Spleen (tissue), 11 donors: ENCODE results near the gene CHCHD6. TPM values are rescaled to one million over a fixed set of nuclear protein-coding genes. Genes with fewer than 3 reads are reported as not detected.

ENCODE experiments used
- DNase-seq: peaks from one replicate; pipeline ENCODE4 v3.0.0-alpha.2; 2020
- H3K27ac ChIP-seq, 8 donors: fragments of 200-600 bp; sonication (generic) in 7 of 8; 1 replicate in 4 of 8; 2 replicates in 4 of 8; pipeline versions ENCODE4 v1.5.0 to v1.8.0; 2016 to 2021; ENCODE audit warnings: inconsistent platforms in 4 of 8, mild to moderate bottlenecking in 4 of 8, moderate library complexity in 1 of 8
- H3K27me3 ChIP-seq, 7 donors: fragments of 200-600 bp; sonication (generic) in 6 of 7; replicated peaks in 1 of 7; 1 replicate in 4 of 7; 2 replicates in 3 of 7; pipeline versions ENCODE4 v1.5.0 to v1.8.0; 2016 to 2021; ENCODE audit warnings: inconsistent platforms in 3 of 7, mild to moderate bottlenecking in 1 of 7
- H3K36me3 ChIP-seq, 6 donors: fragments of 200-600 bp; sonication (generic) in 5 of 6; 1 replicate in 4 of 6; 2 replicates in 2 of 6; pipeline versions ENCODE4 v1.5.0 to v1.8.0; 2016 to 2021; ENCODE audit warnings: inconsistent platforms in 2 of 6
- H3K4me1 ChIP-seq, 6 donors: fragments of 200-600 bp; sonication (generic) in 5 of 6; 1 replicate in 3 of 6; 2 replicates in 3 of 6; pipeline versions ENCODE4 v1.5.0 to v1.8.0; 2016 to 2021; ENCODE audit warnings: inconsistent platforms in 3 of 6
- H3K4me3 ChIP-seq, 8 donors: fragments of 200-600 bp; sonication (generic) in 7 of 8; 1 replicate in 4 of 8; 2 replicates in 4 of 8; pipeline versions ENCODE4 v1.5.0 to v1.8.0; 2016 to 2021; ENCODE audit warnings: inconsistent platforms in 4 of 8, mild to moderate bottlenecking in 4 of 8, moderate library complexity in 2 of 8
- H3K9me3 ChIP-seq, 8 donors: fragments of 200-600 bp; sonication (generic) in 7 of 8; 1 replicate in 4 of 8; 2 replicates in 4 of 8; pipeline versions ENCODE4 v1.5.0 to v1.8.0; 2016 to 2021; ENCODE audit warnings: inconsistent platforms in 4 of 8
- POLR2A ChIP-seq, 3 donors: fragments of 450-650 bp; IDR thresholded peaks; one replicate each; pipeline ENCODE4 v1.5.1; 2017; ENCODE audit warnings: antibody characterized with exemption in 3 of 3, mild to moderate bottlenecking in 1 of 3
- POLR2AphosphoS5 ChIP-seq, 3 donors: sonication (generic); formaldehyde crosslinking; IDR thresholded peaks; one replicate each; pipeline ENCODE4 v1.5.1; 2017; ENCODE audit warnings: antibody characterized with exemption in 3 of 3
- WGBS, 5 donors: extraction: QIAGEN DNeasy Blood & Tissue Kit in 3 of 5; methylation state at CpG; one replicate each; pipeline versions ENCODE4 v1.1.5 to v1.1.7; 2013 to 2018; 5-methylcytosine and 5-hydroxymethylcytosine counted together
- intact Hi-C: fragments of 100-400 bp; cut with DNase I; formaldehyde crosslinking; loops from one replicate; pipeline ENCODE4 v1.15.0; 2023; ENCODE audit warnings: low total_unique reads
- polyA plus RNA-seq, 3 donors: library from polyadenylated mRNA; stranded (reverse); fragments of 200-250 nt; gene quantifications; one replicate each; pipeline ENCODE4 v1.2.1, GENCODE V29; 2013
- total RNA-seq, 7 donors: library from RNA; depleted of rRNA in 3 of 7; stranded (reverse); fragments of >200 nt in 3 of 7; fragmentation: NEBNext Ultra II Directional in 4 of 7; extraction: Animal tissue kit (Norgen Biotek cat#: 25700) in 4 of 7; gene quantifications; one replicate each; pipeline versions ENCODE4 v1.1.0 to v1.2.1, GENCODE V29; 2016 to 2021
- TF ChIP-seq, protein P1 (sequence below), 11 experiments: fragments of 200-600 bp in 7 of 11; fragments of 450-650 bp in 4 of 11; sonication (generic) in 4 of 11; IDR thresholded peaks in 8 of 11; conservative IDR thresholded peaks in 3 of 11; 1 replicate in 7 of 11; 2 replicates in 4 of 11; pipeline versions ENCODE4 v1.4.0 to v1.8.0; 2016 to 2021; ENCODE audit warnings: antibody characterized with exemption in 11 of 11, inconsistent platforms in 4 of 11, mild to moderate bottlenecking in 1 of 11
- donor health status: healthy with polysubstance abuse.
- donor health status: DM: no; HTN: no; CAD: no; lungs with moderate emphysema.
- donor health status: DM: no; HTN: no; CAD: no.
- donor health status: Bipolar disorder and iron deficiency.
- donor health status: healthy.
- donor health status: DM: no; HTN: no; CAD: no.
- donor health status: DM: yes; HTN: yes; CAD: no.

Gene CHCHD6
- total and polyA plus RNA-seq, 10 donors = 6.3 to 39.1 (median 11.8) TPM

DNA sequence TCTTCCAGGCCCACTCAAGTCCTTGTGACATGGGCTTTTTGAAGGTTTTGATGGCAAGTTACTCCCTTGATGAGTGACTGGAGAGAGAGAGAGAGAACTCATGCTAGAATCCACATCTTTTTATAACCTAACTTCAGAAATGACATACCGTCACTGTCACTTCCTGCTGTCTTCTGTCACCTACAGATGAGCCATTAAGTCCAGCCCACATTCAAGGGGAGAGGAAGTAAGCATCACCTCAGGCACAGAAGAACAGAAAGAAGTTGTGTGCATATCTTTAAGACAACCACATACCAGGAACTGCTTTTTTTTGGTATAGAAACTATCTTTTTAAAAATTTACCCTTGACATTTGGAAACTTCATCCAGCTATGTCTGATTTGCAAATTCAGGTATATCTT lies 32.5 kb upstream of the CHCHD6 start:
- no peaks in the 10 kb centered on the region for H3K36me3 ChIP-seq

DNA sequence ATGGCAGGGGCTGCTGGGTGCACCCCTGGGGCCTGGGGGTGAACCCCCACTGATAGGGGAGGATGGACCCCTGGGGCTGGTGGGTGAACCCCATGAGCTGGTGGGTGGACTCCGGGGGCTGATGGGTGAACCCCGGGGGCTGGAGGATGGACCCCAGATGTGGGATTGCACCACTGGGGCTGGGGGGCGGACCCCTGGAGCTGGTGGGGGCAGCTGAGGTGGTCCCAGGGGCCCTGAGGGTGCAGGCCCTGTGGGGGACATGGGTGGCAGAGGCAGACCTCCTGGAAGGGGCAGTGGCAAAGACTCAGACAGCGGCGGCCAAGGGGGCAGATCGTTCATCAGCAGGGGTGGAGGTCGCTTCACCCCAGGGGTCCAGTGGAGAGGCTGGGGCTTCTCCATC lies 31.7 kb upstream of the CHCHD6 start:
- peak; percentile 61 for DNase-seq
- peaks cover 0 to 10% (median 0%) of the 10 kb centered on the region in 7 donors for H3K27me3 ChIP-seq
- H3K4me3 ChIP-seq = no peak overlapping the region
- no peak for TF ChIP-seq POLR2A (IDR thresholded peaks at IDR 0.05)
- TF ChIP-seq POLR2AphosphoS5 (IDR thresholded peaks at IDR 0.05) = no peak
- TF ChIP-seq, protein P1, sequence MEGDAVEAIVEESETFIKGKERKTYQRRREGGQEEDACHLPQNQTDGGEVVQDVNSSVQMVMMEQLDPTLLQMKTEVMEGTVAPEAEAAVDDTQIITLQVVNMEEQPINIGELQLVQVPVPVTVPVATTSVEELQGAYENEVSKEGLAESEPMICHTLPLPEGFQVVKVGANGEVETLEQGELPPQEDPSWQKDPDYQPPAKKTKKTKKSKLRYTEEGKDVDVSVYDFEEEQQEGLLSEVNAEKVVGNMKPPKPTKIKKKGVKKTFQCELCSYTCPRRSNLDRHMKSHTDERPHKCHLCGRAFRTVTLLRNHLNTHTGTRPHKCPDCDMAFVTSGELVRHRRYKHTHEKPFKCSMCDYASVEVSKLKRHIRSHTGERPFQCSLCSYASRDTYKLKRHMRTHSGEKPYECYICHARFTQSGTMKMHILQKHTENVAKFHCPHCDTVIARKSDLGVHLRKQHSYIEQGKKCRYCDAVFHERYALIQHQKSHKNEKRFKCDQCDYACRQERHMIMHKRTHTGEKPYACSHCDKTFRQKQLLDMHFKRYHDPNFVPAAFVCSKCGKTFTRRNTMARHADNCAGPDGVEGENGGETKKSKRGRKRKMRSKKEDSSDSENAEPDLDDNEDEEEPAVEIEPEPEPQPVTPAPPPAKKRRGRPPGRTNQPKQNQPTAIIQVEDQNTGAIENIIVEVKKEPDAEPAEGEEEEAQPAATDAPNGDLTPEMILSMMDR (IDR thresholded peaks at IDR 0.05 in 8 of 11, conservative IDR thresholded peaks at IDR 0.05 in 3 of 11) = no peak
- H3K4me1 ChIP-seq = no peaks in the 10 kb centered on the region
- intact Hi-C loops = no loop called here
- WGBS, 5 donors = 79 to 95% (median 82%) methylated on average over 7 of the region's 7 CpGs
- H3K36me3 ChIP-seq = no peaks in the 10 kb centered on the region
- H3K9me3 ChIP-seq = peaks cover 0 to 29% (median 15%) of the 10 kb centered on the region in 8 donors
- no peak overlapping the region for H3K27ac ChIP-seq

More for the DNA sequence above, 32.5 kb upstream of the CHCHD6 start:
- H3K4me1 ChIP-seq = no peaks in the 10 kb centered on the region
- H3K9me3 ChIP-seq = peaks cover 0 to 29% (median 15%) of the 10 kb centered on the region in 8 donors
- intact Hi-C loops = no loop called here
- H3K27ac ChIP-seq = no peak overlapping the region
- DNase-seq = no peak
- 28 to 48% (median 44%) methylated on average over 1 of the region's 1 CpG for WGBS, 5 donors
- TF ChIP-seq POLR2AphosphoS5 (IDR thresholded peaks at IDR 0.05) = no peak
- no peak for TF ChIP-seq POLR2A (IDR thresholded peaks at IDR 0.05)
- TF ChIP-seq, protein P1 (IDR thresholded peaks at IDR 0.05 in 8 of 11, conservative IDR thresholded peaks at IDR 0.05 in 3 of 11) = no peak
- peaks cover 0 to 8% (median 0%) of the 10 kb centered on the region in 7 donors for H3K27me3 ChIP-seq
- no peak overlapping the region for H3K4me3 ChIP-seq

DNA sequence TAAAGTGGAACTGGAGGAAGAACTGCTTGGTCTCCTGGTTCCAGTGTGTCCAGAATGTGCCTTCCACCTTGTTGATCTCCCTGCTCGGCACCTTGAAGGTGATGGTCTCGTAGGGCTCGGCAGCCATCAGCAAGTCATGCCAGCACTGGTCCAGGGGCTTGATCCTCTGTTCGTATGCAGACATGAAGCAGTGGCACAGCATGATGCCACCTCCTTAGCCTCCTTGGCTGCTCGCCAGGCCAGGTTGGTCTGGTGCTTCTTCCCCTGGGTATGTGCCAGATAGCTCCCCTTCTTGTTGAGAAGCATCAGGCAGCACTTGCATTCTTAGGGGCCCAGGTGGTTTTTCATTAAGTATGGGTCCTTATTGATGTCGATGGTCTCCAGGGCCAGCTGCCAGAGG lies 31.3 kb upstream of the CHCHD6 start:
- 87 to 97% (median 93%) methylated on average over 5 to 6 of the region's 6 CpGs for WGBS, 5 donors
- Histone ChIP-seq H3K4me1 (no peaks in the 10 kb centered on the region), H3K27ac (no peak overlapping the region), H3K4me3 (no peak overlapping the region), H3K9me3 (peaks cover 0 to 29% (median 15%) of the 10 kb centered on the region in 8 donors), H3K36me3 (no peaks in the 10 kb centered on the region), H3K27me3 (peaks cover 0 to 10% (median 0%) of the 10 kb centered on the region in 7 donors)
- intact Hi-C loops = no loop called here
- TF ChIP-seq, protein P1 (IDR thresholded peaks at IDR 0.05 in 8 of 11, conservative IDR thresholded peaks at IDR 0.05 in 3 of 11) = no peak
- TF ChIP-seq POLR2AphosphoS5 (IDR thresholded peaks at IDR 0.05) = no peak
- no peak for TF ChIP-seq POLR2A (IDR thresholded peaks at IDR 0.05)
- peak; percentile 44 for DNase-seq

DNA sequence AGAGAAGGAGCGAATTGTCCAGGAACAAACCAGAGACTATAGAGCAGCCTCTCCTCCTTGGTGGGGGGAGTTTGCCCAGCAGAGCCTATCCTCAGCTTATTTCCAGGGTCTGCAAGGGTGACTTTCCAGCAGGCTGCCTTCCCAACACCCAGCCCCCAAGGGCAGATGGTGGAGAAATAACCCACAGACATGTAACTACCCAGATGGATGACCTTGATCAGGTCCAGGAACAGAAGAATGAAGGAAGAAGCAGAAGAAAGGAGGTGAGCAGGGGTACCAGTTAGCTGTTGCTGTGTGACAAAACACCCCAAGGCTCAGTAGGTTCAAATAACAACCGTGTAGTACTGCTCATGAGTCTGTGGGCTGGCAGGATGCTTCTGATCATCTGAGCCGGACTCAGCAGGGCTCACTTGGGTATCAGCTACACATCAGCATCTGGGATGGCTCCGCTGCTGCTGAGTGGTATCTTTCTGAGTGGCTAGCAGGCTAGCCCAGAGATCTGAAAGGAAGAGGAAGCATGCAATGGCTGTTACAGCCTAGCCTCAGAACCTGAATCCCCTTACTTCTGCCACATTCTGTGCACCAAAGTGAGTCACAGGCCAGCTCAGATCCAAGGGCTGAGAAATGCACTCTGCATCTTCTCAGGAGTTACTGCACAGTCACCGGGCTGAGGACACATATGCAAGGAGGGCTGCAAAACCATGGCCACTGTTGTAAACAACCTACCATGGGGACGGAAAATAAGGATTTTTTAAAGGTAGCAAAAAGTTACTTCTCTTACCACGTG lies 26.9 kb upstream of the CHCHD6 start:
- WGBS, 5 donors = 73 to 90% (median 78%) methylated on average over 7 of the region's 7 CpGs
- TF ChIP-seq POLR2A (IDR thresholded peaks at IDR 0.05) (no peak), POLR2AphosphoS5 (IDR thresholded peaks at IDR 0.05) (no peak)
- TF ChIP-seq, protein P1 (IDR thresholded peaks at IDR 0.05 in 8 of 11, conservative IDR thresholded peaks at IDR 0.05 in 3 of 11) = no peak
- H3K4me3 ChIP-seq = no peak overlapping the region
- H3K27ac ChIP-seq = no peak overlapping the region
- H3K36me3 ChIP-seq = no peaks in the 10 kb centered on the region
- intact Hi-C loops = loop anchor here (5.0 kb wide), 1 partner anchor 870 kb away; no protein-coding TSS in a partner anchor
- no peak for DNase-seq
- peaks cover 0 to 33% (median 0%) of the 10 kb centered on the region in 7 donors for H3K27me3 ChIP-seq
- peaks cover 0 to 19% (median 15%) of the 10 kb centered on the region in 8 donors for H3K9me3 ChIP-seq
- H3K4me1 ChIP-seq = peaks cover 0 to 15% (median 8%) of the 10 kb centered on the region in 6 donors
